NCI-H82 treated with DMSO at 0.1 percent for 48 hours (cell line): ENCODE results near the gene LAMB2.

Experiments used
- DNase-seq: peaks from one replicate; lab custom pipeline; 2025; ENCODE audit not compliant: unreplicated experiment; lab: John Stamatoyannopoulos, UW

LAMB2 gene

DNA sequence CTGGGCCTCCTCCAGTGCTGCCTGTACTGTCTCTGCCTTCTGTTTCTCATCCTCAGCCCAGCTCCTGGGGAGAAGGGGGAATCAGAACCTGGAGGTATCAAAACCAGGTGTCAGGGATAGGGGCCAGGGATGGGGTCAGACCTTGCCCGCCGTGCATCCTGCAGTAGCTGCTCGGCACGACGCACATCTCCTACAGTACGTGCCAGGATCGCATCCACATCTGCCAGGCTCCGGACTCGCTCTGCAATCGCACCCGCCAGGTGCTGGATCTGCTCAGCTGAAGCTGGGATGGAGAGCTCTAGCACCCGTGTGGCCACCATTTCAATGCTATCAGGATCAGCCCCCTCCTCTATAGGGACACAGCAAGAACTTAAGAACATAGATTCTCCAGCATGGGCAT is 10.8 kb downstream of the LAMB2 start:
- no peak for DNase-seq

- no peak for DNase-seq
These were observed 11.6 kb downstream of the LAMB2 start for GRCh38 chr3:49121132-49121736.

DNA sequence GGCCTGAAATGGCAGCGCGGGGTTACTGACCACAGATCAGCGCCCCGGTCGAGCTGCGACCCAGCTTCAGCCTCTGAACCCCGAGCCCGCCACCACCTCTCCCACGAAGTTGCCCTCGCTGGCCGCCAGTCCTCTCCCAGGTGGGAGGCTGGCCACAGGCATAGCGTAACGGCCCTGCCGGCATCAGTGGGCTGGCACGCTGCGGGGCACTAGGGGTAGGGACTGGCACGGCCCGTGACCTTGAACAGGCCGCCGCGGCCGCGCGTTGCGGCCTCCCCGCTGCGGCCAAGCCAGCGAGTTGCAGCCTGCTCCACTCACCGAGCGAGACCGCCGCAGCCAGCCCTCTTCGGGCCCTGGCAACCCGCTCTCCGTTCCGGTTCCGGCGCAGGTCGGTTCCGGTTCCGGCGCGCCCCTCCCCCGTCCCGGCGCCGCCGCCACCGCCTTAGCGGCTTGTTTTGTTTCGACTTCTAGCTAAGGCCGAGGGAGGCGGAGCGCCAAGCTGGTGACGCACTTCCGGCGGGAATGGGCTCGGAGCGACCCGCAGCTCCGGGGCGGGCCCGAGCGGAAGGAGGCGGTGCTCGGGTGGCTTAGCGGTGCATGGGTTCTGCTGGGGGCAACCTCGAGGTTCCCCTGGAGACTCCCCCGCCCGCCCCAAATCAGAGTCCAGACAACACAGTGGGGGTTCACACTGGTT is 12.3 kb downstream of the LAMB2 start, which contains the start of gene USP19:
USP19 (minus strand) TSS at position 386 of the 694 bp plus-strand sequence. CDS start 1,678 bp downstream, outside the sequence.
- peak; percentile 49 for DNase-seq

GRCh38 chr3:49120096-49120437 is 12.8 kb downstream of the LAMB2 start:
- no peak for DNase-seq

DNA sequence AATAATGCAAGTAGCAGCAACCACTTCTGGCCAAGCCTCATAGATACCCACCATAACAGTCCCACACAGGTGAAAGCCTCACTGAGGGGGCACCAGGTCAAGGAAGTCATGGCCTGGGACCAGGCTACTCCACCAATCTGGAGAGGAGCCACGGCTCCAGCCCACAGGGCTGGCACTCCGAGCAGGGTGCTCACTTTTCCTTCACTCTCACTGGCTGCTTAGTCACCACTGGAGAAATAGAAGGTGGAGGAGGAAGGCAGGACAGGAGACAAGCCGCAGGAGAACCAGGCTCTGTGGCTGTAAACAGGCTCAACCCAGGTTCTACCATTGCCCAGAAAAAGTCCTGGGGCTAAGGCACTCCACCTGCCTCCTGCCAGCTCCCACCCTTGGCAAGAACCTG is 13.4 kb downstream of the LAMB2 start:
- DNase-seq, result no peak

DNA sequence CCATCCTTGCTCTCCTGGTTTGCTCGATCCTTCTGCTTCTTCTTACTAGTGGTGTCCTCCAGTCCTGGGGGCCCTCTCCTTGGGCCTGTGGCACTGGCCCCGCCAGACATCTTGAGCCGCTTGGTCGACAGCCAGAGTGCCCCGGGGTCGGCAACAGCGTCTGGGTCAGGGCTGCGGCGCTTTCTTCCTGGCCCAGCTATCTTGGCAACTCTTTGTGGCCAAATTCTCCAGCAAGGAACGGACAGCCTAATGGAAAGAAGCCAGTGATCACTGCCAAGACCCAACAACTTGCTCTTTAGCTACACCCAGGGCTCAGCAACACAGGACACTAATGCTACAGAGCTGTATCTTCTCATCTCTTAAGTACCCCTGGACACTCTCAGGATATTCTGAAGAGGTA is 13.8 kb downstream of the LAMB2 start:
- no peak for DNase-seq

DNA sequence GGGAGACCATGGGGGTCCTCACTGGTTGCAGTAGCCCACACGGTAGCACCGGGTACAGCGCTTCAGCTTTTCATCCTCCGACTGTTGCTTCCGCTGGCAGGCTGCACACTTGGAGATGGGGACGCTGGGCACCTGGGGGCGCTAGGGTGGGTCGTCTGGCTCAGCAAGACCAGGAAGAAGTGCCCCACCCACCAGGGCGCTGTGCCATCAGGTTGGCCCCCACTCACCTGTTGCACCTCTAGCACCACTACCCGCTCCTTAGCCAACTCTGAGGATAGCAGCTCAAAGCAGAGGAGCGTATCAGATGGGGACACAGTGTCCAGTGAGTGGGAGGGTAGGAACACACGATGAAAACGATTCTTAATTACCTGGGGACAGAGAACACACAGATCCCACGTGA is 20.6 kb downstream of the LAMB2 start:
- no peak for DNase-seq

DNA sequence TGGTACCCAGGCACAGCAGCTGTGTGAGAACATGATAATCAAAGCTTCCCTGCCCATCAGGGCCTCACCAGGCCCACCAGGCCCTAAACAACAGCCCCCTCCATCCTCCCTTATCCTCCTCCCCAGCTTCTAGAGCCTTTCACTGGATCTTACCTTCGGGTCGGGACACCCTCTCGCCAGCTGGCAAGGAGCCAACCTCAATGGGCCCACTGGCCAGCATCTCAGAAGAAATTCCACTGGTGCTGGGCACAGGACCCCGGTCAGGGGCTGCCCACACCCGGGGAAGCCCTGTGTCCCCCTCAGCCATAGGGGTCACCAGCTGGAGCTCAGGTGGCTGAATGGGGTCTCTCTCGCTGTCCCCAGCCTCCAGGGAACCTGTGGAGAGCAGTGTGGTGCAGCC is 21.5 kb downstream of the LAMB2 start:
- DNase-seq, result no peak

DNA sequence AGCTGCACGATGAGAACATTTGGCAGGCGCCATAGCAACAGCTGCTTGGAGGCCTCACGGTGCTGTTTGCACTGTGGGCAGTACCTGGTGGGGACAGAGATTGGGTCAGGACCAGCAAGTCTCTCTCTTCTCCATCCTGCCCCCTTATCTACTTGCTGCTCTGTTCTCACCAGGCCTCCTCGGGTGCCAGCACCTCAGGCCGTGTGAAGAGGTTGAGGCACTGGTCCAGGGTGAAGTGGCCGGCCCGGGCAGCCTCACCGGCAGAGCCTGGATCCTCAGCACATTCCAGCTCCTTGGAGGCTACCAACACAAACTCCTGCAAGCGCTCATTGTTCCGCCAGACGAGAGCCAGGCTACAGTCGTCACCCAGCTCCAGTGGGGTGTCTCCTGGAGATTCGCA is 22.1 kb downstream of the LAMB2 start:
- DNase-seq, result no peak

- no peak for DNase-seq
These were observed 24.5 kb downstream of the LAMB2 start for GRCh38 chr3:49108346-49108745.

- peak; percentile 64 for DNase-seq
These were observed 28.2 kb downstream of the LAMB2 start, which contains the start of gene QARS1 for GRCh38 chr3:49104427-49105291. QARS1 (minus strand) TSS chr3:49104757; CDS start chr3:49104733, 24 bp downstream.

DNA sequence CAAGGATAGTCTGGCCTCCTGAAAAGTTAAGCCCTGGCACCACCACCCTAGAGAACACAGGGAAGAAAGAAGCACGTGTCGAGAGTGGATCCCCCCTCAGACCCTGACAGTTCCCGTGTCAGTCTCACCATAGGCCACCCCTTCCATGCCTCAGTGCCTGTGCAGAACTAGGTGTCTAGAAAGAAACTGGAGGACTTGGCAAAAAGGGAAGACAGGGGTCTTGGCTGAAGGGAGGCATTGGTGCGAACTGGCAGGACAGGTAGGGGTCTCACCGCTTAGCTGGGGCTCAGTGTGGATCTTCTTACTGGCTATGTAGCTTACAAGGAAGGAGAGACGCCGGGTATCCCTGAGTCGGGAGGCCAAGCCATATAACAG is 28.8 kb downstream of the LAMB2 start:
- DNase-seq, result no peak

- DNase-seq, result no peak
These were observed 32.7 kb downstream of the LAMB2 start for GRCh38 chr3:49100046-49100615.

GRCh38 chr3:49098910-49099630 is 33.8 kb downstream of the LAMB2 start:
- no peak for DNase-seq

- no peak for DNase-seq
These were observed 34.4 kb downstream of the LAMB2 start for GRCh38 chr3:49098429-49098828.

GRCh38 chr3:49093853-49094767 is 38.7 kb downstream of the LAMB2 start, which contains the start of gene QRICH1:
QRICH1 (minus strand) TSS chr3:49094071; CDS start chr3:49077017, 17,054 bp downstream.
- peak; percentile 89 for DNase-seq

DNA sequence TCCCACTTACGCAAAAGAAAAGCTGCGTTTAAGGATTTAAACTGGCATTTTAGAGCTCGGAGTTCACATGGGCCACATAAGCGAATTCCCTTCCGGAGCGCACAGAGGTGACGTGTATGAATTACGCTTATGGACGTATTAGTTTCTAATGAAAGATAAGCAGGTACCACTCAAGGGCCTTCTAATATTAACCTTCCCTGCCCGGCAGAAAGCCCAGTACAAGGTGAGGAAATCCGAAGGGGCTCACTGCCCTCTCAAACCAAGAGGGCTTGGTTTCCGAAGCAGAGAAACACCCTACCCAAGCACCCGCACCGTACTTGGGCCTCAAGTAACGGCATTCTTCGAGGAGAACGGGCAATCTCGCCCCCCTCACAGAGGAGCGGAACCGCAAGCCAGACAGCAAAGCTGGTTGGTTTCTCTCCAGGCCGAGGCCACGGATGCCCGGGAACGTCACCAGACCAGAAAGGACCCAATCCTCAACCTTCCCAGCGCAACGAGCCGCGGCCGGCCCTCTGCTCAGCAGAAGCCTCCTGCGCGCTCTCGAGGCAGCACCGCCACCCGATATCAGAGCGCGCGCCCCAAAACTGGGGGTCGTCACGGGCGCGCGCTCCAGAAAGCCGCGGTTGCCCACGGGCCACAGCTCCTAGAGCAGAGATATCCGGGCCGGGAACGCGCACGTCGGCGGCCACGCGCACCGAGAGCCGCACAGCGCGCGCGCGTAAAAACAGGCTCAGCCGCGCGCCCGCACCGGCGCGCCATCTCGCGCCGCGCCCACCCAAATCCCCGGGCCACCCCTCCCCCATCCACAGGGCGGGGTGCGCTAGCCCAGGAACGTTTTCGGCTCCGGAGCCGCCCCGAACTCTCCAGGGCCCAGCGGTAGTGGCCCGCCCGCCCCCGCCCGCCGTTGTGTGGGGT is 39.7 kb downstream of the LAMB2 start:
- peak; percentile 20 for DNase-seq

GRCh38 chr3:49081429-49081828 is 51.4 kb downstream of the LAMB2 start:
- DNase-seq, result no peak

- DNase-seq, result no peak
These were observed 53.6 kb downstream of the LAMB2 start for GRCh38 chr3:49079270-49079669.
